ENCODE data around the gene FAM241A. TPM values are rescaled to one million over a fixed set of nuclear protein-coding genes. Genes with fewer than 3 reads are reported as not detected.
A peak's percentile ranks its signal among the peaks of the same experiment; 100 is the strongest.

The FAM241A gene
- total RNA-seq, 1 donor from 2014 or later = 0.19 TPM

DNA sequence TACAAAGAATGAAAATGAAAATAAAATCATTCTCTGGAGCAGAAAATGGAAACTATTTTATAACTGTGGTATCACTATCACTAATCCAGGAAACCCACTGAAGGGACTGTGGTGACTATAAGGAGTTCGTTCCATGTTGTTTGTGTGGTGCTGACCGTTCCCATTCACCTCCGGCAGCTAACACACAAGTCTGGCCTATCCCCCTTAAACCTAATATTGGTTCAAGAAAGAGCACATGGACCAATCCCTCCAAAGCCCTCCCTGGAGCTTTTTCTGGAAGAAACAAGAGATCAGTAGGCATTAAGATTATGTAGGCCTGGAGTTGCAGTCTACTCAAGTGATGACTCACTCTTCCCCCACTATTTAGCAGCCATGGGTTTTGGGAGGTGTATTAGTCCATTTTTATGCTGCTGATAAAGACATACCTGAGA lies 25.9 kb upstream of the FAM241A start:
- peaks cover 4% of the 10 kb centered on the region for H3K9me3 Mint-ChIP-seq (ENCODE audit: unreplicated experiment)
- TF ChIP-seq, protein P1, sequence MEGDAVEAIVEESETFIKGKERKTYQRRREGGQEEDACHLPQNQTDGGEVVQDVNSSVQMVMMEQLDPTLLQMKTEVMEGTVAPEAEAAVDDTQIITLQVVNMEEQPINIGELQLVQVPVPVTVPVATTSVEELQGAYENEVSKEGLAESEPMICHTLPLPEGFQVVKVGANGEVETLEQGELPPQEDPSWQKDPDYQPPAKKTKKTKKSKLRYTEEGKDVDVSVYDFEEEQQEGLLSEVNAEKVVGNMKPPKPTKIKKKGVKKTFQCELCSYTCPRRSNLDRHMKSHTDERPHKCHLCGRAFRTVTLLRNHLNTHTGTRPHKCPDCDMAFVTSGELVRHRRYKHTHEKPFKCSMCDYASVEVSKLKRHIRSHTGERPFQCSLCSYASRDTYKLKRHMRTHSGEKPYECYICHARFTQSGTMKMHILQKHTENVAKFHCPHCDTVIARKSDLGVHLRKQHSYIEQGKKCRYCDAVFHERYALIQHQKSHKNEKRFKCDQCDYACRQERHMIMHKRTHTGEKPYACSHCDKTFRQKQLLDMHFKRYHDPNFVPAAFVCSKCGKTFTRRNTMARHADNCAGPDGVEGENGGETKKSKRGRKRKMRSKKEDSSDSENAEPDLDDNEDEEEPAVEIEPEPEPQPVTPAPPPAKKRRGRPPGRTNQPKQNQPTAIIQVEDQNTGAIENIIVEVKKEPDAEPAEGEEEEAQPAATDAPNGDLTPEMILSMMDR (IDR thresholded peaks at IDR 0.05) = no peak
- H3K4me1 Mint-ChIP-seq (ENCODE audit: unreplicated experiment) = no peaks in the 10 kb centered on the region
- H3K4me3 Mint-ChIP-seq (ENCODE audit: unreplicated experiment) = no peak overlapping the region
- H3K27ac Mint-ChIP-seq (ENCODE audit: unreplicated experiment) = no peak overlapping the region
- H3K36me3 Mint-ChIP-seq (ENCODE audit: unreplicated experiment) = no peaks in the 10 kb centered on the region
- no peak for DNase-seq (ENCODE audit: extremely low spot score, unreplicated experiment)
- H3K27me3 Mint-ChIP-seq (ENCODE audit: unreplicated experiment) = no peaks in the 10 kb centered on the region

DNA sequence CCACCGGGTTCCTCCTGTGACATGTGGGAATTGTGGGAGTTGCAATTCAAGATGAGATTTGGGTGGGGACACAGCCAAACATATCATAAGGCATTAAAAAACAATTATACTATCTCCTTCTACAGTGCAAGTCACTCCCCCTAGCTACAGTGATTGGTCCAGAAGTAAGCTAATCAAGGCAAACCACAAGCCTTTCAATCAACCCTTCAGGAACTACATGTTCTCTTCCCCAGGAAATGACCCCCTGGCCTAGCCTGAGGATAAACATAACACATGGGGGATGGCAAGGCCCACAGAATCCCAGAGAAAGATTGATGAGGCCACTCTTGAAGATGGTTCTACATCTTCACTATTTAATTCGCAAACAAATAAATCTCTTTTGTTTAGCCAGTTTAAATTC lies 25.2 kb upstream of the FAM241A start:
- Mint-ChIP-seq H3K27ac (ENCODE audit: unreplicated experiment) (no peak overlapping the region), H3K4me3 (ENCODE audit: unreplicated experiment) (no peak overlapping the region), H3K9me3 (ENCODE audit: unreplicated experiment) (peaks cover 4% of the 10 kb centered on the region), H3K36me3 (ENCODE audit: unreplicated experiment) (no peaks in the 10 kb centered on the region), H3K4me1 (ENCODE audit: unreplicated experiment) (no peaks in the 10 kb centered on the region), H3K27me3 (ENCODE audit: unreplicated experiment) (no peaks in the 10 kb centered on the region)
- DNase-seq (ENCODE audit: extremely low spot score, unreplicated experiment) = no peak
- TF ChIP-seq, protein P1 (IDR thresholded peaks at IDR 0.05) = no peak

DNA sequence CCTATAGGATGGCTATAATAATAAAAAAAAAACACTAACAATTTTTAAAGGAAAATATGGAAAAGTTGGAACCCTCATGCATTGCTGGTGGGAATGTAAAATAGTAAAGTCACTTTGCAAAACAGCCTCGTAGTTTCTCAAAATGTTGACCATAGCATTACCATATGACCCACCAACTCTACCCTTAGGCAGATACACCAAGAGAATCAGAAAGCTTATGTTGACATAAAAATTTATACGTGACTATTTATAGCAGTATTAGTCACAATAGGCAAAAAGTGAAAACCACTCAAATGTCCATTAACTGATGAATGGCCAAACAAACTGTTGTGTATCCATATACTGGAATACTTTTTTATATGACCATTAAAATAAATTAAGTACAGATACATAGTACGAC lies 19.8 kb upstream of the FAM241A start:
- H3K9me3 Mint-ChIP-seq (ENCODE audit: unreplicated experiment) = no peaks in the 10 kb centered on the region
- no peak for DNase-seq (ENCODE audit: extremely low spot score, unreplicated experiment)
- no peaks in the 10 kb centered on the region for H3K36me3 Mint-ChIP-seq (ENCODE audit: unreplicated experiment)
- H3K4me3 Mint-ChIP-seq (ENCODE audit: unreplicated experiment) = no peak overlapping the region
- H3K27me3 Mint-ChIP-seq (ENCODE audit: unreplicated experiment) = peaks cover 6% of the 10 kb centered on the region
- no peak overlapping the region for H3K27ac Mint-ChIP-seq (ENCODE audit: unreplicated experiment)
- TF ChIP-seq, protein P1 (IDR thresholded peaks at IDR 0.05) = no peak
- peaks cover 9% of the 10 kb centered on the region for H3K4me1 Mint-ChIP-seq (ENCODE audit: unreplicated experiment)

DNA sequence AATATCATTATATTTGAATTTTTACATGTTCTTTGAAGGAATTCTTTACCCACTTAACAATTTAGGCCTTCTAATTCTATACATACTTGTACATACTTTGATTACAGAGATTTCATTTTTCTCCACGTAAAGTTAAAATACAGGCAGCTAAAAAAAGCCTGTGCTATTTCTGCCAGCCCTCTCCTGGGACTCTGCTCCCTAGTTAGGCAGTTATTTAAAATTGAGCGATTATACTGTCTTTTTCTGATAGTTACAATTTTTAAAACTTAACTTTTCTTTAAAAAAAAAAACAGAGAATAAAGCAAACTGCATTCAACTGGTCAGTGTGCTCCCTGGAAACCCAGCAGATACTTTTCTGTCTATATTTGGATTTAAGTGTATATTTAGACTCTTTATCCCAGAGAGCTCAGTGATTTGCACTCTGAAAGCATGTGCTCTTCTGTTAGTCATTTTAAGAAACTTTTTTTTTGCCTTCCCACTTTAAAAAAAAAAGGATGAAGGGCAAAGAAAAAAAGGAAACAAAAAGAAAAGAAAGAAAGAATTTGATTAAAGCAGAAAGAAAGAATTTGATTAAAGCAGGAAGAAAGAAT lies 18.1 kb upstream of the FAM241A start:
- Mint-ChIP-seq H3K4me1 (ENCODE audit: unreplicated experiment) (peaks cover 9% of the 10 kb centered on the region), H3K4me3 (ENCODE audit: unreplicated experiment) (no peak overlapping the region), H3K27ac (ENCODE audit: unreplicated experiment) (no peak overlapping the region), H3K36me3 (ENCODE audit: unreplicated experiment) (no peaks in the 10 kb centered on the region), H3K27me3 (ENCODE audit: unreplicated experiment) (peaks cover 6% of the 10 kb centered on the region), H3K9me3 (ENCODE audit: unreplicated experiment) (no peaks in the 10 kb centered on the region)
- no peak for DNase-seq (ENCODE audit: extremely low spot score, unreplicated experiment)
- TF ChIP-seq, protein P1 (IDR thresholded peaks at IDR 0.05) = no peak

DNA sequence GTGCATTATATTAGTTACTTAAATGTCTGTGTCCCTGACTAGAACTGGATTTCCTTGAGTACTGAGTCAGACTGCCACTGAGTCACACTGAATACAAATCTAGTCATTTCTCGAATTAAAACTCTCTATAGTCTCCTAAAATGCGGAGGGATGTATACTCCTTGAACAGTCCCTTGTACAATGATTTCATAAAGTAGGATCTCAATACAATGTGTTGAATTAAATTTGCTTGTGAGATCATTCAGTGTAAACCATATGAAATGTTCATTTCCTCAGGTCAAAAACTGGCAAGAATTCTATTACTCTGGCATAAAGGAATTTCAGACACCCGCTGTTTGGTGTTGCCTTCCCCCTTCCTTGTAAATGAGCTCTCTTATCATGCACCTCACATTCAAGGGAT lies 17.5 kb upstream of the FAM241A start:
- peaks cover 8% of the 10 kb centered on the region for H3K27me3 Mint-ChIP-seq (ENCODE audit: unreplicated experiment)
- DNase-seq (ENCODE audit: extremely low spot score, unreplicated experiment) = no peak
- H3K27ac Mint-ChIP-seq (ENCODE audit: unreplicated experiment) = peak overlapping the region; percentile 17
- peaks cover 9% of the 10 kb centered on the region for H3K4me1 Mint-ChIP-seq (ENCODE audit: unreplicated experiment)
- H3K36me3 Mint-ChIP-seq (ENCODE audit: unreplicated experiment) = no peaks in the 10 kb centered on the region
- no peaks in the 10 kb centered on the region for H3K9me3 Mint-ChIP-seq (ENCODE audit: unreplicated experiment)
- TF ChIP-seq, protein P1 (IDR thresholded peaks at IDR 0.05) = no peak
- no peak overlapping the region for H3K4me3 Mint-ChIP-seq (ENCODE audit: unreplicated experiment)

Data from osteocyte (in vitro differentiated cells).